ENCODE measurements around the gene PINK1.

DNA sequence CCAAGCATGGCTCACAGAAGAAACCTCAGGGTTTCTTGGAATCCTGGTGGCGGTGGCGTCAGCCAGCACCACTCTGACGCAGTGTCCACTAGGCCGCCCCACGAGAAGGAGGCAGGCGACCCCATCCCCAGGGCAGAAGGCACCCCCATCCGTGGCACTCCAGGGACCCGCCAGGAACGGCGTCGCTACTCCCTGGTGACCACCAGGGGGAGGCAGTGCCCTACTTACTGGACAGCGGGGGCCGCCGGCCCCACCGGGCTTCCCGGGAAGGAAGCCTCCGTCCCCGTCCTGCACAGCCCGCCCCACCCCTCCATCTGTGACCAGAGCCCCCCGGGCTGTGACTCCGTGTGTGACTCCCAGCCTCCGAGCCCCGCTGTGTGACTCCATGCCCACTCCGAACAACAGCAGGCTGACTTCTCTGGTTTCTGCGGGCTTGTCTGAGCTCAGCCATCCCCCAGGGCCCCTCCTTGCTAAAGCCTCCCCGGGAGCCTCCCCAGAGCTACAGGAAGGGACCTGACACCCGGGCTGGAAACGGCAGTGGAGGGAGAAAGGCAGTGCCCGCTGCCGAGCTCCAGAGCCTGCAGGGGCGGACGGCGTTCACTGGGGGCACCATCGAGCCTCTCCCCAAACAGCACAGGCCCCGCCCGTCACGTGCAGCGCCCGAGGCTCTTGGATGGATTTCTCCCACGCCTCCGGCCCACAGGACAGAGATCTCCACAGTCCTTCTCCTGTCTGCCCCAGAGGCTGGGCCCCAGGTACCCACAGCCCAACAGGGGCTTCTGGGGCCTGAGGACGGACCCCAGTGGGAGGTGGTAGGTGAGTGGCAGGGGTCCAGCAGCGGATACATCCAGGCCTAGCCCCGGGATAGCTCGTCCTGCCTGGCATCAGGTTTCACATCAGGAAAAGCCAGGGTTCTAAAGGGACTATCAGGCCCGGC is 63.4 kb downstream of the PINK1 start:
- TF ChIP-seq HOXA7 (CRISPR knock-in tag; IDR thresholded peaks at IDR 0.05; ENCODE audit: borderline replicate concordance) = no peak
- TF ChIP-seq, protein P1, sequence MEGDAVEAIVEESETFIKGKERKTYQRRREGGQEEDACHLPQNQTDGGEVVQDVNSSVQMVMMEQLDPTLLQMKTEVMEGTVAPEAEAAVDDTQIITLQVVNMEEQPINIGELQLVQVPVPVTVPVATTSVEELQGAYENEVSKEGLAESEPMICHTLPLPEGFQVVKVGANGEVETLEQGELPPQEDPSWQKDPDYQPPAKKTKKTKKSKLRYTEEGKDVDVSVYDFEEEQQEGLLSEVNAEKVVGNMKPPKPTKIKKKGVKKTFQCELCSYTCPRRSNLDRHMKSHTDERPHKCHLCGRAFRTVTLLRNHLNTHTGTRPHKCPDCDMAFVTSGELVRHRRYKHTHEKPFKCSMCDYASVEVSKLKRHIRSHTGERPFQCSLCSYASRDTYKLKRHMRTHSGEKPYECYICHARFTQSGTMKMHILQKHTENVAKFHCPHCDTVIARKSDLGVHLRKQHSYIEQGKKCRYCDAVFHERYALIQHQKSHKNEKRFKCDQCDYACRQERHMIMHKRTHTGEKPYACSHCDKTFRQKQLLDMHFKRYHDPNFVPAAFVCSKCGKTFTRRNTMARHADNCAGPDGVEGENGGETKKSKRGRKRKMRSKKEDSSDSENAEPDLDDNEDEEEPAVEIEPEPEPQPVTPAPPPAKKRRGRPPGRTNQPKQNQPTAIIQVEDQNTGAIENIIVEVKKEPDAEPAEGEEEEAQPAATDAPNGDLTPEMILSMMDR (tag by site-specific recombination; IDR thresholded peaks at IDR 0.05) = peak; percentile 92
- TF ChIP-seq, protein P2, sequence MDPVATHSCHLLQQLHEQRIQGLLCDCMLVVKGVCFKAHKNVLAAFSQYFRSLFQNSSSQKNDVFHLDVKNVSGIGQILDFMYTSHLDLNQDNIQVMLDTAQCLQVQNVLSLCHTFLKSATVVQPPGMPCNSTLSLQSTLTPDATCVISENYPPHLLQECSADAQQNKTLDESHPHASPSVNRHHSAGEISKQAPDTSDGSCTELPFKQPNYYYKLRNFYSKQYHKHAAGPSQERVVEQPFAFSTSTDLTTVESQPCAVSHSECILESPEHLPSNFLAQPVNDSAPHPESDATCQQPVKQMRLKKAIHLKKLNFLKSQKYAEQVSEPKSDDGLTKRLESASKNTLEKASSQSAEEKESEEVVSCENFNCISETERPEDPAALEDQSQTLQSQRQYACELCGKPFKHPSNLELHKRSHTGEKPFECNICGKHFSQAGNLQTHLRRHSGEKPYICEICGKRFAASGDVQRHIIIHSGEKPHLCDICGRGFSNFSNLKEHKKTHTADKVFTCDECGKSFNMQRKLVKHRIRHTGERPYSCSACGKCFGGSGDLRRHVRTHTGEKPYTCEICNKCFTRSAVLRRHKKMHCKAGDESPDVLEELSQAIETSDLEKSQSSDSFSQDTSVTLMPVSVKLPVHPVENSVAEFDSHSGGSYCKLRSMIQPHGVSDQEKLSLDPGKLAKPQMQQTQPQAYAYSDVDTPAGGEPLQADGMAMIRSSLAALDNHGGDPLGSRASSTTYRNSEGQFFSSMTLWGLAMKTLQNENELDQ (tag by site-specific recombination; IDR thresholded peaks at IDR 0.05; ENCODE audit: low read depth) = no peak
- TF ChIP-seq ZNF571 (tag by site-specific recombination; IDR thresholded peaks at IDR 0.05) = no peak
- TF ChIP-seq, protein P3, sequence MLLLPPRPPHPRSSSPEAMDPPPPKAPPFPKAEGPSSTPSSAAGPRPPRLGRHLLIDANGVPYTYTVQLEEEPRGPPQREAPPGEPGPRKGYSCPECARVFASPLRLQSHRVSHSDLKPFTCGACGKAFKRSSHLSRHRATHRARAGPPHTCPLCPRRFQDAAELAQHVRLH (tag by site-specific recombination; IDR thresholded peaks at IDR 0.05) = no peak; the same call in 1 of the 2 replicates
- peak; percentile 12; the same call in 1 of the 2 replicates for TF ChIP-seq ZNF121 (tag by site-specific recombination; IDR thresholded peaks at IDR 0.05)

All from HEK293 (cell line).